GM19238 (cell line): ENCODE data around the gene PTH2.
"Not testable (repeated sequence)": the region's sequence is repeated elsewhere in the genome, so short reads cannot be mapped to it uniquely, and the experiment has no call there.

ENCODE experiments used
- DNase-seq: peaks from one replicate; pipeline ENCODE4 v3.0.0; 2011; ENCODE audit warnings: low spot score; ENCODE audit not compliant: insufficient read length

Gene PTH2

GRCh38 chr19:49423071-49423984 is at the start of gene PTH2:
PTH2 (minus strand) TSS chr19:49423441; CDS start chr19:49423339, 102 bp downstream.
- no peak for DNase-seq

- no peak for DNase-seq
Measured at GRCh38 chr19:49472936-49473335, 49.7 kb upstream of the PTH2 start.

GRCh38 chr19:49470615-49470978 is 47.4 kb upstream of the PTH2 start:
- no peak for DNase-seq

GRCh38 chr19:49469828-49470614 is 46.8 kb upstream of the PTH2 start:
- peak; percentile 69 for DNase-seq

GRCh38 chr19:49468746-49469447 is 45.7 kb upstream of the PTH2 start:
- DNase-seq = peak; percentile 67

GRCh38 chr19:49468199-49468598 is 45.0 kb upstream of the PTH2 start:
- no peak for DNase-seq

GRCh38 chr19:49465371-49465770 is 42.1 kb upstream of the PTH2 start:
- DNase-seq = no peak

- DNase-seq = no peak
Measured at GRCh38 chr19:49463960-49464740, 40.9 kb upstream of the PTH2 start.

GRCh38 chr19:49462492-49462891 is 39.3 kb upstream of the PTH2 start:
- DNase-seq = no peak

- DNase-seq = no peak
Measured at GRCh38 chr19:49461656-49462055, 38.4 kb upstream of the PTH2 start.

- DNase-seq = not testable (repeated sequence)
Measured at GRCh38 chr19:49461130-49461529, 37.9 kb upstream of the PTH2 start.

- DNase-seq = no peak
Measured at GRCh38 chr19:49459388-49459787, 36.1 kb upstream of the PTH2 start.

- DNase-seq = no peak
Measured at GRCh38 chr19:49458567-49458903, 35.3 kb upstream of the PTH2 start.

GRCh38 chr19:49456326-49456725 is 33.1 kb upstream of the PTH2 start:
- DNase-seq = no peak

- no peak for DNase-seq
Measured at GRCh38 chr19:49455773-49456172, 32.5 kb upstream of the PTH2 start.

- DNase-seq = no peak
Measured at GRCh38 chr19:49453757-49454240, 30.6 kb upstream of the PTH2 start.

- peak; percentile 96 for DNase-seq
Measured at GRCh38 chr19:49453013-49453756, 29.9 kb upstream of the PTH2 start, which contains the start of gene ALDH16A1. ALDH16A1 (plus strand) TSS chr19:49453225; CDS start chr19:49453332, 107 bp downstream.

- peak; percentile 89 for DNase-seq
Measured at GRCh38 chr19:49451430-49452181, 28.4 kb upstream of the PTH2 start, which contains the start of gene PIH1D1. PIH1D1 (minus strand) TSS chr19:49451814; CDS start chr19:49451574, 240 bp downstream.

- DNase-seq = no peak
Measured at GRCh38 chr19:49450405-49450804, 27.2 kb upstream of the PTH2 start.
